Ishikawa (cell line): Measurements from ENCODE around the gene SHISA5.

Source experiments
- CEBPB ChIP-seq: IDR thresholded peaks from 2 replicates; pipeline ENCODE4 v1.6.1; 2012
- CREB1 ChIP-seq: IDR thresholded peaks from 2 replicates; pipeline ENCODE4 v1.6.1; 2012; ENCODE audit warnings: low read depth
- EGR1 ChIP-seq: IDR thresholded peaks from 2 replicates; pipeline ENCODE4 v1.6.1; 2012
- EP300 ChIP-seq: IDR thresholded peaks from 2 replicates; pipeline ENCODE4 v1.6.1; 2012; ENCODE audit warnings: borderline replicate concordance
- FOXM1 ChIP-seq: IDR thresholded peaks from 2 replicates; pipeline ENCODE4 v1.6.1; 2012; ENCODE audit warnings: low read depth, borderline replicate concordance
- MAX ChIP-seq: IDR thresholded peaks from 2 replicates; pipeline ENCODE4 v1.6.1; 2012
- NFIC ChIP-seq: IDR thresholded peaks from 2 replicates; pipeline ENCODE4 v1.6.1; 2012
- RAD21 ChIP-seq: IDR thresholded peaks from 2 replicates; pipeline ENCODE4 v1.6.1; 2012; ENCODE audit warnings: low read depth
- REST ChIP-seq: IDR thresholded peaks from 2 replicates; pipeline ENCODE4 v1.6.1; 2012; ENCODE audit warnings: low read depth, mild to moderate bottlenecking
- TAF1 ChIP-seq: IDR thresholded peaks from 2 replicates; pipeline ENCODE4 v1.6.1; 2012; ENCODE audit warnings: low read depth, mild to moderate bottlenecking
- TCF12 ChIP-seq: IDR thresholded peaks from 2 replicates; pipeline ENCODE4 v1.6.1; 2012; ENCODE audit warnings: low read depth
- TEAD4 ChIP-seq: IDR thresholded peaks from 2 replicates; pipeline ENCODE4 v1.6.1; 2012
- USF1 ChIP-seq: IDR thresholded peaks from 2 replicates; pipeline ENCODE4 v1.6.1; 2012
- YY1 ChIP-seq: IDR thresholded peaks from 2 replicates; pipeline ENCODE4 v1.6.1; 2012; ENCODE audit warnings: low read depth
- ZBTB7A ChIP-seq: IDR thresholded peaks from 2 replicates; pipeline ENCODE4 v1.6.1; 2012; ENCODE audit warnings: low read depth

SHISA5 gene

GRCh38 chr3:48426401-48426909 is 77.5 kb downstream of the SHISA5 start:
- TF ChIP-seq NFIC: no peak

- peak; percentile 41; the same call in 1 of the 2 replicates for TF ChIP-seq MAX
- TF ChIP-seq TCF12: no peak
These were observed 78.6 kb downstream of the SHISA5 start for GRCh38 chr3:48425281-48425812.

GRCh38 chr3:48423883-48424695 is 79.9 kb downstream of the SHISA5 start:
- TF ChIP-seq REST (no peak), CEBPB (no peak), USF1 (no peak), MAX (no peak)

- TF ChIP-seq EGR1: no peak
- no peak for TF ChIP-seq NFIC
- TF ChIP-seq CREB1: no peak
- no peak for TF ChIP-seq REST
- TF ChIP-seq TAF1: no peak
- TF ChIP-seq FOXM1: no peak
- TF ChIP-seq CEBPB: no peak
- no peak for TF ChIP-seq RAD21
- TF ChIP-seq ZBTB7A: no peak
- no peak for TF ChIP-seq MAX
- no peak for TF ChIP-seq USF1
- TF ChIP-seq YY1: no peak
These were observed 80.6 kb downstream of the SHISA5 start for GRCh38 chr3:48423241-48423882.

- TF ChIP-seq USF1 (no peak), TAF1 (no peak)
These were observed 81.3 kb downstream of the SHISA5 start for GRCh38 chr3:48422681-48423080.

- TF ChIP-seq TCF12 (no peak), MAX (no peak), FOXM1 (no peak), NFIC (no peak), TEAD4 (no peak), RAD21 (no peak), ZBTB7A (no peak), EGR1 (no peak), CREB1 (no peak), YY1 (no peak), REST (no peak), EP300 (no peak), TAF1 (no peak), USF1 (no peak), CEBPB (no peak)
These were observed 81.7 kb downstream of the SHISA5 start for GRCh38 chr3:48422272-48422671.
